Activated CD8-positive, alpha-beta memory T cell treated with anti-CD3 and anti-CD28 coated beads, Interleukin-2, amount 50 U/mL, for 1 hour (primary cell): ENCODE data around the gene ACOX3.
"Not testable (repeated sequence)": the region's sequence is repeated elsewhere in the genome, so short reads cannot be mapped to it uniquely, and the experiment has no call there.

Experiments used
- DNase-seq: peaks from one replicate; pipeline ENCODE4 v3.0.0-alpha.2; 2020; ENCODE audit errors: extremely low read depth

ACOX3 gene

DNA sequence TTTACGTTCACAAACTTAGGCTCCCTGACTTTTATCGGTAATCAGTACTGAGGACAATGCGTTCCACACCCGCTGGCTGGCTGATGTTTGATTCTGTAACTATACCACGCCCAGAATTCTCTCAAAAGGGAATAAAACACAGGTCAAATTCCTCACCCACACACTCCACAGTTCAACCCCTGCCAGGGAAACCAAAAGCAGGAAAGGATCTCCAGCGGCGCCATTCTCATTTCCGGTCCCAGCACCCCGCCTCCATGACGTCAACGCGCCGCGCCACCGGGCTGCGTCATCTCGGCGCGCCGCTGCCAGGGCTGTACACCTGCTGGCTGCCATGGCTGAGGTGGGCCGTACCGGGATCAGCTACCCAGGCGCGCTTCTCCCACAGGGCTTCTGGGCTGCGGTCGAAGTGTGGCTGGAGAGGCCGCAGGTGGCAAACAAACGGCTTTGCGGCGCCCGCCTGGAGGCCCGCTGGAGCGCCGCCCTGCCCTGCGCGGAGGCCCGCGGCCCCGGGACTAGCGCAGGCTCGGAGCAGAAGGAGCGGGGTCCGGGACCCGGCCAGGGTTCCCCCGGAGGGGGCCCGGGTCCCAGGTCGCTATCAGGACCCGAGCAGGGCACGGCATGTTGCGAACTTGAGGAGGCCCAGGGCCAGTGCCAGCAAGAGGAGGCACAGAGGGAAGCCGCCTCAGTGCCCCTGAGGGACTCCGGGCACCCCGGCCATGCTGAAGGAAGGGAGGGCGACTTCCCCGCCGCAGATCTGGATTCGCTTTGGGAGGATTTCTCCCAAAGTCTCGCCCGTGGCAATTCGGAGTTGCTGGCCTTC is at the start of gene ACOX3, which contains the start of gene TRMT44:
ACOX3 (minus strand) TSS at position 232 of the 820 bp plus-strand sequence. CDS start 24,202 bp downstream, outside the sequence.
TRMT44 (plus strand) TSS at position 286 of the 820 bp plus-strand sequence; CDS start at position 332, 46 bp downstream.
- peak; percentile 56 for DNase-seq

DNA sequence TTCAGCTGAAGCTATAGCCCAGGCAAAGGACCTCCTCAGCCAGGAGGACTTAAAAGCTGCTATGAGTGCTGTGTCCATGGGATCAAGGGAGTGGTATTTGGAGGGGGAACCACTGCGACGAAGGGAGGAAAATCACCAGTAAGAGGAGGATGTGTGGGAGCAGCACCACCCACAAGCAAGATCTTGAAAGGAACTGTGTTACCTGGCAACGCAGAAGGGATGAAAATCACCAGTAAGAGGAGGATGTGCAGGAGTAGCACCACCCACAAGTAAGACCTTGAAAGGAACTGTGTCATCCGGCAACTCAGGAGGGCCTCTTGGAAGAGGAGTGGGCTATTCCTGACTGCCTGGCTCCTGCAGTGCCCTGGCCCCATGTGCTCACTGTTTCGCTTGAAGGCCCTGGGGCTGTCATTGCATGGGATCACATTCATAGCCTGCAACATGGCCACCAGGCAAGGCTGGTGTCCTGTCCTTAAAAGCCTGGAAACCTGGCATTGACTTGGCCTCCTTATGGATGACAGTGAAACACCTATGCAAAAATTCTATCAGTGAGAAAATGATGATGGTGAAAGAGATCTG is 48.4 kb upstream of the ACOX3 start:
- DNase-seq: no peak

DNA sequence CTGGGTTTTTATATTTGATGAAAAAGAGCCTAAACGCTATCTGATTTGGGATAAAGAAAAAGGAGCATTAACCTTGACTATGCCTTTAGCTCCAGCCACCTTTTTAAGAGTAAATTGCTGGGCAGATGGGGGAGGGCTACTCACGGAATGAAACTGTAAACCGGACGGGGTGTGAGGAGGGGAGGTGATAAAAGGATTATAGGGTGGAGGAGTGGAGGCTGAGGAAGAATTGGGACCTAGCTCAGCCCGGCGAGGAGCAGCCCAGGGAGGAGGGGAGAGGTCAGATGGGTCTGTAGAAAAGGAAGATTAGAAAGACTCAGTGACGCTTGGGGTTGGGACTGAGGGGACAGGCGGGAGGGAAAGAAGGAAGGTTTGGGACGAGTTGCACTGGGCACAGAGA is 46.1 kb upstream of the ACOX3 start:
- not testable (repeated sequence) for DNase-seq

DNA sequence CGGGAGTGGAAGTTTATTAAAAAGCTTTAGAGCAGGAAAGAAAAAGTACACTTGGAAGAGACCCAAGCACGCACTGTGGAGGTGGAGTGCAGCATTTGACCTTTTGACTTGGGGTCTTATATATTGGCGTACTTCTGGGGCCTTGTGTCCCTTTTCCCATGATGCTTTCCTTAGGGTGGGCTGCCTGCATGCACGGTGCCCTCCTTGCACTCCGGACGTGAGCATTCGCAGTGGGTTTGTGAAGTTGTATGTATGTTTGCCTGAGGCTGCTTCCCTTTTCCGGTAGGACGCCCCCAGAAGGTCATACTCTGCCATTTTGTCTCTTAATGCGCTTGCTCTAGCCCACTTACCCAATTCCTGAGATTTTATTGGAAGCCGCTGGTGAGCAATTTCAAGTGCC is 39.7 kb upstream of the ACOX3 start:
- DNase-seq: no peak

DNA sequence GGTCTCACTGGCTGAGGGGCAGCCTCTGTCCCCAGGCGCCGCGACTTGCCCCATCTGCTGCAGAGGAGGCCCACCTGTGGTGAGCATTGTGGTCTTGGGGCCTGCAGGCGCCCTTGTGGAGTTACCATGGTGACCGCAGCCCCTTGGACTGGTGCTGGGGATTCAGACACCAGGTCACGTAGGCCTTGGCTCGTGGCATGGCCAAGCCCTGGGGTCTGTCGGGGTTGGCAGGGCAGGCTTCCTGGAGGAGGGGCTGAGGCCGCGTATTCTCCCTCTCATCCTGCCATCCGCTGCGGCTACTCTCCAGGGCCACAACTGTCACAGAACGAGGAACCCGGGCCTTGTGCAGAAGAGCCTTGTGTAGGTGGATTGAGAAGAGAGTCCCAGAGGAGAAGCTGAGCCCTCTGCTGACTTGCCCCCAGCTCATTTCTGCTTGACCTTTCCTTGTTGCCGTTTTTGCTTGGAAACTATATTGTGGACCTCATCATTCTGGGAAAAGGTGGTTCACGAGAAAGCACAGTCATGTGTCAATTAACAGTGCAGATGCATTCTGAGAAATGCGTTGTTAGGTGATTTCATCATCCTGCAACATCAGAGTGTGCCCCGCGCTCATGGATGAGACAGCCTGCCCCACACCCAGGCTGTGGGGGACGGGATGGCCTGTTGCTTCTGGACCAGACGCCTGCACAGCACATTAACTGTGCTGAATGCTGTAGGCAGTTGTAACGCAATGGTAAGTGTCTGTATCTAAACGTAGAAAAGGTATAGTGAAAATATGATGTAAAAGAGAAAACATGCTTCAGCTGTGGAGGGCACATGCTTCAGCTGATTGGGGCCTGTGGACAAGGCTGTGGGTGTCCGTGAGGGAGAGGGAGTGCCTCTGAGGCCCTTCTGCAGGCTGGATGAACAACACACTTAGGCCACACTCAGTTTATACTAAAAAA is 38.5 kb upstream of the ACOX3 start:
- DNase-seq: no peak

DNA sequence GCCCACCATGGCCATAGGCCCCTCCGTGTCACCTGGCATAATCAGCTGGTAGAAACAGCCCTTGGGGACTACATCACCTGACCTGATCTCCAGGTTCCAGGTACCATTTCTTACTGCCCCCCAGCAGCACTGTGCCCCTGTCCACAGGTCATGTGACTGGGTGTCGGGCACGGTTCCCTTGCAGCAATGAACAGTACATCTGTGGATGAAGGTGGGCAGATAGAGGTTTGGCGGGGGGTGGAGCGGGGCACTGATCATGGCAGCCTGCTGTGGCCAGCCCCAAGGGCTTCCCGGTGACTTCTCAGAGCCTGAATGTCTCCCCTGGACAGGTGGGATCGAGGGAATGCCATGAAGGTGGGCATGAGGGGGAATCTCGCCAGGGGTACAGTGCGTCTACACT is 37.8 kb upstream of the ACOX3 start:
- no peak for DNase-seq

DNA sequence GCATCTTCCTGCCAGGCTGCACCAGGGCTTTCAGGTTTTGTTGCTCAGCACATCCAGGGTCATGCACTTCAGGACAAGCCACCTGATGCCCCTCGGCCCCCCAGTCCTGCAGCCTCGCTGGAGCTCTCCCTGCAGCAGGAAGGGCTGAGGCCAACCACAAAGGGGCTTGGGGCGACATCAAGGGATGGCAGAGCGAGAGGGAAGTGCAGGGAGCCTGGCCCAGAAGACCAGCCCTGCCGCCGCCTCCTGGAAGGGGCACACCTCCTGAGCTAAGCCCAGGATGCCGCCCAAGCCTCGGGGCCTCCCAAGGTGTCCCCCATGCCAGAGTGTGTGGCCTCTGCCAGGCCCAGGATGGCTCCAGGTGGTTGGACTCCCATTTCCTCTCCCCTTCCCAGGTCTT is 37.2 kb upstream of the ACOX3 start:
- no peak for DNase-seq

DNA sequence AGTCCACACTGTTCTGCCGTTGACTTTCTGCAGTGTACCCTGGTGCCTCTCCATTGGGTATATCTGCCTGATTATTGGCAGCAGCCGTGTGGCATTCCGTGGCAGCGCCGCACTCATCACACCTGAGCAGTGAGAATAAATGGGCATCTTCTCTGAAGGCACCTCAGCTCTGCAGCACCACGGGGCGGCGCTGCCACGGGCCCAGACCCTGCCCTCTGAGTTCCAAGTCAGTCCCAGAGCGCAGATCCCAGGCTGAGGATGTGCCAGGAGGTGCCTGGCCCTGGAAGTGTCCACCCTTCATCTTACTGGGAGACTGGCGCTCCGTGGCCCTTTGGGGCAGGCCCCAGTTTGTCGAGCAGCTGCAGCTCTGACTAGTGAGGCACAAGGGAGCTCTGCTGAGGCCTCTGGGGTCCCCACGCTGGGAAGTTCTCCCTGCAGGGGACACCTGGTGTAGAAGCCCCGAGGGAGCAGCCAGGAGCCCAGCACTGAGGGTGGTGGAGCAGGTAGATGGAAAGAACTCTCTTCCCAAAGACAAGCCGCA is 36.6 kb upstream of the ACOX3 start:
- no peak for DNase-seq

DNA sequence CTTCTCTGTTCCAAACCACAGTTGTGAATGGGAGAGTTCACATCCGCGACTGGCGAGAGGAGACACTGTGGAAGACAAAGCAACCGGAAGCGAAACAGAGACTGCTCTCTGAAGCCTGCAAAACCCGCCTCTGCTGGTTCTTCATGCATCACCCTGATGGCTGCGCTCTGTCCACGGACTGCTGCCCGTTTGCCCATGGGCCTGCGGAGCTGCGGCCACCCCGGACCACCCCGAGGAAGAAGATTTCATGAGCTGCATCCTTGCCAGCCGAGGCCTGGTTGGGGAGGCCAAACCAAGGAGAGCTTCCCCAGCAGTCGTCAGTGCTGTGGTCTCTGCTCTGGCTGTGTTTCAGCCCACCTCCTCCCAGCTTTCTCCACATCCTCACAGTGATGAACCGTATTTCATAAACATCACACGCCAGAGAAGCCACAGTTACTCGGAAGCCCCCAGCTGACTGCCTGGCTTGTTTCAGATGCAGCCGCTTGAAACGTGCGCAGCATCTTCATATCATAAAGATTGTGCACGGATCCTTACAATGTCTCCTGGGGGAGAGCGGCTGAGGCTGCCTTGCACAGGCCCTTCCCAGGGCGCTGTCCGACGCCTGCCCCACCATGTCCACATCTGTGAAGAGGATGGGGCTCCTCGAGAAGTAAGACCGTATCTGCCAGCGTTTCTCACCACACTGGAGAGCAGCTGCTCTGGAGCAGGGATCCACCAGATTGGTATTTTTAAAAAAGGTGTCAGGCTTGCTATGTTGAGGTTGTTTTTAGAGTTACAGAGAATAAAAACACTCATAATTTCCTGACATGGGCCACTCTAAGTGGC is 35.4 kb upstream of the ACOX3 start:
- DNase-seq: no peak

DNA sequence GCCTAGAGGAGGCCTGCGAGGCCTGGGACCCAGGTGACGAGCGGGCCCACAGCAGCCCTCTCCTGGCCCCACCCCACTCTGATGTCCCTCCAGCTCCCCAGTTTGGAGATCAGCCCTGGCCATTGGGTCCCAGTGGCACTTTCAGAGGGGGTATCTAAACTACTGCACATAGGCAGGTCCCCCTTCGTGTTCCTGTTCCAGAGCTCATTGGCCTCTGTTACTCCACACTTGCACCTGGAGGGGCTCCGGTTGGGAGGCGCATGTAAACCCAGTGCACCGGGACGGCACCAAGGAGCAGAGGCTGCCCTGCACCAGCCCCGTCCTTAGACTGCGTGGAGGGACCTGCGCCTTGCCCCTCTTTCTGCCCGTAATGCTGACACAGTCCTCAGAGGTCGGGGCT is 34.3 kb upstream of the ACOX3 start:
- DNase-seq: no peak

DNA sequence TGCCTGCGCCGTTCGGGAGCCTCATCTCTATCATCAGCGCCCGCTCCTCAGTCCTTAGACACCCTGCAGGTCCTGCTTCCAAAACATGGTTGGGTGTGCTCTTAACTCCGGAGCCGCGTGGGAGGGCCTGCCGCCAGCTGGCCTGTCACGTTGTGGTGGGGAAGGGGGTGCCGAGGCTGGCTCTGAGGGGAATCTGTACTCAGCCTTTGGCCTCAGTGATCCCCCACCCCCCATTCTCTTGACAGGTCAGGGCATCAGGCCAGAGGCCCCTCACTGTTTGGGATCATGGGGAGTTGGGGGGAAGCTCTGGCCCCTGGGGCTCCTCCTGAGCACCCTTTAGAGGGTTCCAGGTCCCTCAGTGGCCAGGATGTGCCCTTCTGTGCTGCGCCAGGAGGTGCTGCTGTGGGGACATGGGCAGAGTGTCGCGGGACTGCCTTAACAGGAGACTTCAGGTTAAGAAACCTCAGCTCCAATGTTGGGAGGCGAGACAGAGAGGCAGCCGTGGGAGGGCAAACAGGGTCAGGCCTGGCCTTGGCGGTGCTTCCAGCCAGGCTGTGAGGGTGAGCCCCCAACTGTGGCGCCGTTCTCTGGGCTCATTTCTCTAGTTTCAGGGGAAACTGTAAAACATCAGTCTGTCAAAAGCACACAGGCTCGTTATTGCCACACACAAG is 33.5 kb upstream of the ACOX3 start:
- DNase-seq: no peak

DNA sequence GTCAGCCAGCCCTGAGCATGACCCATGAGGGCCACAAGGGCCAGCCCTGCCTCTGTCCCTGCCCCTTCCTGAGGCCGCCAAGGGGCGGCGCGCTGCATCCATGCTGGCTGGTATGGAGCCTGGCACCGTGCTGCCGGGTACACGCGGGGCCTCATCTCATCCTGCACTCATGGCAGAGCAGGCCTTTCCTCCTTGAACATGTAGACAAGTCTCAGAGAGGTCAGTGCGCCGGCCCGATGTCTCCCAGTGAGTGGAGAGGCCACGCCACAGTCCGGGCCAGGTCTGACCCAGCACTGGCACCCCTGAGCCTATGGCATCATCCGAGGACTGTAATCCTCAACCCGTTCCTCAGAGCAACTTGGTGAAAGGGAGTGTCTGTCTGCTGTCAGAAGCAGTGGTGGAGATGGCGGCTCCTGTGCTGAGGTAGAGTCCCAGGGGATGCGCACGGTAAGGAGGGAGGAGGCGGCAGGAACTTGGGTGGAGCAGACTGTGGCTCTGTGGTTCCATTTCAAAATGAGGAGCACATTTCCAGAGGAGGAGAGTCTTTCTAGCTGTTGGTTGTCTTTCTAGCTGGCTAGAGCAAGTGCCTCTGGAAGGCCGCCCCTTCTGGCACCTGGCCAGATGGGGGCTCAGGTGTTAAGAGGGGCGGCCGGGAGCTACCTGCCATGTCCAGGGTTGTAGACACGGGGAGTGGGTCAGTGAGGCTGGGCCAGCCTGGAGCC is 32.8 kb upstream of the ACOX3 start:
- DNase-seq: no peak

DNA sequence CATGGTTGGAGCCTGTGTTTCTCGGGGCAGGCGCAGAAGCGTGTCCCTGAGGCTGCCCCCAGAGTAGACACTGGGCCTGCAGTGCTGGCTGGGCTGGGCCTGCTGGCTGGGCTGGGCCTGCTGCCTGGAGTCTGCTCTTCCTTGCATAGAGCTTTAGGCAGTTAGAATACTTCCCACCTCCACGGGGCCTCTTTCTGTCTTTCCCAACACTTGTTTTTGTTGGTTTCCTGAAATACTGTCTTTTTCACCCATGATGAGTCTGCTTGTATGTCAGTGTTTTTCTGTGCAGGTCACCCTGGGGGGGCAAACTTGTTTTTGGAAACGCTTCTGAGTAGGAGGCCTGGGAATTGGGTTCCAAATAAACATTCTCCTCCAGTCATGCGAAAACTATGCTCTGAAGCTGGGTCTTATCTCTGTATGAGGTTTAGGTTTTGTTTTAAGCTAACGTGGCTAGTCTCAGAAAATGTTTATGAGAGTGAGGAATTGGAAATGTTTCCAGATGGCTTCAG is 32.2 kb upstream of the ACOX3 start:
- no peak for DNase-seq

DNA sequence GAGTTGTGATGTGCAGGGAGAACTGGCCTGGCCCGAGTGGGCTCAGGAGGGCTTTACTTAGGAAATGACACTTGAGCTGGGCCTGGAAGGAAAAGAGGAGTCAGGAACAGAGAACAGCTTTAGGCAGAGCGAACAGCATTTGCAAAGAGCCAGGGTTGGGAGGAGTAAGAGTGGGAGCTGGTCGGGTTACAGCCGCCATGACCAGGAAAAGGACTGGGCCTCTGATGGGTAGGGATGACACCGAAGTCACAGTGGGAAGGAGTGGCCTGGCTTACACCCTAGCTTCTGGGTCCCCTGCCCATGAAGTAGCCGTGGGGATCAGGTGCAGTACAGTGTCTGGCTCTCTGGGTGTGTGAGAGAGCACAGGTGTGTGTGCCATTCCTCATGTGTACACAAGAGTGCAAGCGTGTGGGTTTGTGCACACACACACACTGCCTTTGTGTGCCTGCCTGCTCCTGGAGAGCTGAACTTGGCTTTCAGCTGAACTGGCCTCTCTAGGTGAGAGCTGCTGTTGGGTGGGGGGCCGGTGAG is 31.7 kb upstream of the ACOX3 start:
- no peak for DNase-seq

DNA sequence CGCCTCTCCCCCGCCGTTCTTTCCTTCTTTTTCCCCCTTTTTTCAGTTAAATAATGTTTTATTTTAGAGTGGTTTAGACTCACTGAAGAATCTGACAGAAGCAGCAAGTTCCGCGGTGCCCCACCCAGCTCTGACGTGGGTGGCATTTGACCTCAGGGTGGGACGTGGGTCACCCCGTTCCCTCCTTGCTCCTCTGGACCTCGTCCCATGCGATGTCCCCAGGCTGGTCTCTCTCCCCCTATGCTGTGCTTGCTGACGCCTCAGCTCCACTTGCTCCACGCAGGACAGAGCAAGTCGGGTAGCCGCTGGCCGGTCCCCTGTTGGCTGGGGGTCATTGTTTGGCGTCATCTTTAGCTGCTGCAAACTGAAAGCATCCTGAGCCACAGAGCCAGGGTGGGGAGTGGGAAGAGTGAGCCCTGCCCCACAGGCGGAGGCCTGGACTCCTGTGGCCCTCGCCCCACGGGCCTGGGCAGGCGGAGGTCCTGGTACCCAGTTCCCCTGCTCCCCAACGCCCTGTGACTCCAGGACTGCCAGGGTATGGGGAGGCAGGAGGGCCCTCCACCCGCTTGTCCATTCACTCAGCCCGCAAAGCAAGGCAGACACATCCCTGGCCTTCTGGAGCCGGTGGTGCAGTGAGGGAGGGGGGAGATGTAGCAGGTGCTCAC is 30.8 kb upstream of the ACOX3 start:
- DNase-seq: no peak

DNA sequence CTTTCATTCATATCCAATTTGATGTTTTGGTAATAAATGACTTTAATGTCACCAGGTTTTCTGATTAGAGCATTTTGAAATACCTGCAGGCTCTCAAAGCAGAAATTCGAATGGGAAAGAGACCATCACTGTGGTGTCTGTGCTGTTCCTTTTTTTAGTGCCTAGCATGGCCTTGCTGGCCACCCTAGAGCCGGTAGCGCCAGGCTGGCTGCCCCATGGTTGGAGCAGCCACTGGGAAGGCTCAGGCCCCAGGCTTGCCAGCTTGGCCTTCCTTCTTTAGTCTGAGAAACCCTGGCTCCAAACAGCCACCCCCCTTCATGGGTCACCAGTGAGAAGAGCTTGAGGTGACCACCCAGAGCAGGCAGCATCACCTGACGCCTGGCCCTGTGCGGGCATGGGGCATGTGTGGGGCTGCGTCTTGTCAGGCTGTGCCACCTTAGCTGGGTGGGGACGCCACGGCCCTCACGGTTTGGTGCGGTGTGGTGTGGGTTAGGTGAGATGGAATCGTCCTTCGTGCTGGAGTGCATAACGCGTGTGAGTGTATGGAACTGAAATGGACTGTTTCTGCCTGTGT is 30.0 kb upstream of the ACOX3 start:
- DNase-seq: no peak

DNA sequence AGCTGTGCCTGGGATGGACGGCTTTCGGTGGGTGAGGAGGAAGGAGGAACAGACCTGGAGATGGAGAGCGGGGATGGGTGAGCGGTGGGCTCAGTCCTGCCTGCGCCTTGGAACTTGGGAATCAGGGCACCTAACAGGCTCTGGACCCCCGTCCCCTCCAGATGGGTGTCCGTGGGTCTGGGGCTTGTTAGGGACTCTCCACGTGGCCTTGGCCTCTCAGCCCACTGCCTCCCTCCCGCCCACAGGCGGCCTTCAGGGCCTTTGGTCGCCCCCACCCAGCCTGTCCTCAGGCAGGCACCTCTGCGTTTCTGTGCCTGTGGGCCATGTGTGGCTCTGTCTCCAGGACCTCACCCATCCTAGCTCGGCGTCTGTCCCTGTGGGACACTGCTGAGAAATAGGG is 29.0 kb upstream of the ACOX3 start:
- DNase-seq: no peak

DNA sequence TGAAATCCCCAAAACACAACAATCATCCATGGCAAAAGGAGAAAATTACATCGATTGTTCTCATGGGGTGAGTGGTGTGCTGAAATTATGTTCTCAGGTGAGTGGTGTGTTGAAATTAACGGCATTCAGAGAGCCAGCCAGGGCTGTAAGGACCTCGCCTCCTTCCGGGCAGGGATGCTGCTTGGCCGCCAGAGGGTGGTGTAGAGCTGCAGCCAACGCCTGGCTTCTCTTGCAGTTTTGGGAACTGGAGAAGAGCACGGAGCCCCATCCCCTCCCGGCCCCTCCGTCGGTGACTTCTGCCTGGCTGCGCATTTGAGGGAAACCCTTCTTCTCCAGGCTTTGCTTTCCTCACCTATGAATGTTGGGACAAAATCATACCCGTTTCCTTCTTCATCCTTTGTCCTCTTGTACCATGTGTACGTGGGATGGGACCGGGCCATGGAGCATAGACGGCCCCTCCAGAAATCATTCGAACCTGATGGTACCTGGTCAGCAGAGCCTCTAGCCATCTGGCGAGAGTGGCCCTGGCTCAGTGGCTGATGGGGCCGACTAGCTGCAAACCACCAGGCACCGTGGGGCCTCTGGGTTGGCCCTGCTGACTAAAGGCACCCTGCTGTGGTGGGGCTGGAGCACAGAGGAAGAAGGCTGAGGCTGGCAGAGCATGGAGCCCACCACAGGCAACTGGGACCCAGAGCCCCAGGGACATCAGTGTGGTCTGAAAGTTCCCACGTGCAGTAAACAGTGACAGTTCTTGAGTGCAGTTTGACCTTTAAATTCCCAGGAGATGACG is 28.4 kb upstream of the ACOX3 start:
- DNase-seq: no peak
